CD4-positive, alpha-beta T cell treated with Interleukin-21 for 1 hour (primary cell): ENCODE measurements around the gene CSPG4.
"Not testable (repeated sequence)": the region's sequence is repeated elsewhere in the genome, so short reads cannot be mapped to it uniquely, and the experiment has no call there.

Experiments
- DNase-seq: peaks from one replicate; pipeline ENCODE4 v3.0.0-alpha.2; 2020

Gene CSPG4

GRCh38 chr15:75687486-75688277 lies 25.0 kb downstream of the CSPG4 start:
- no peak for DNase-seq

- DNase-seq = peak; percentile 77
These were observed 26.4 kb downstream of the CSPG4 start for GRCh38 chr15:75686212-75686642.

DNA sequence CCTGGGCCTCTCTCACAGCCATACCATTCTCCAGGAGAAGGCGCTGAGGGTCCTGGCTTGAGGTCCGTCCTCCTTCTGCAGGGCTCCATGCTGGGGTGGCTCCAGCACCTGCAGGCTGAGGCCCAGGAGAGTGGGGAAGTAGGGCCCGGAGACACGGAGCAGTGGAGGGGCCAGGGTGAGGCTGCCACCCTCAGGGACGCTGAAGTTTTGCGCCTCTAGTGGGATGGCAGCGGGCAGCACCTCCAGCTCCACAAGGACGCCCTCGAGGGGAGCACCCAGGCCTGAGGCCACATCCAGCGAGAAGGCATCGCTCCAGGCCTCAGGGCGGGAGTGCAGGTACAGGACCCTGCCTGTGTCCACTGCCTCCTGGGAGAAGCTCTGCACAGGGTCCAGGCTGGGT lies 27.5 kb downstream of the CSPG4 start:
- DNase-seq = no peak

DNA sequence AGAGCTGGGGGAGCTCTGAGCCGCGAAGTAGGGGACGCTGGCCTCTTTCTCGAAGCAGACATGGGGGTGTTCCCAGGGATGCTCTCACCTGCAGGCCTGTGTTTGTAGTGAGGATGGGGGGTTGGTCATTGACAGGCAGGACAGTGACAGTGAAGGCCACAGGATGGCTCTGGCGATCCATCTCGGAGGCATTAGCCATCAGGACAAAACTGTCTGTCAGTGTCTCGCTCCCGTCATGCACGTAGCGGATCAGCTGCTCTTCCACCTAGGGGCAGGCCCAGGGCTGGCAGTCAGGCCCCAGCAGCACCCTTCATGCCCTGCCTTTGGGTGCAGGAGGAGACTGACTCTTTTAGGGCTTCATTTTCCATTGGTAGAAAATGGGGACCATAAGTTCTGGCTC lies 28.0 kb downstream of the CSPG4 start:
- no peak for DNase-seq

DNA sequence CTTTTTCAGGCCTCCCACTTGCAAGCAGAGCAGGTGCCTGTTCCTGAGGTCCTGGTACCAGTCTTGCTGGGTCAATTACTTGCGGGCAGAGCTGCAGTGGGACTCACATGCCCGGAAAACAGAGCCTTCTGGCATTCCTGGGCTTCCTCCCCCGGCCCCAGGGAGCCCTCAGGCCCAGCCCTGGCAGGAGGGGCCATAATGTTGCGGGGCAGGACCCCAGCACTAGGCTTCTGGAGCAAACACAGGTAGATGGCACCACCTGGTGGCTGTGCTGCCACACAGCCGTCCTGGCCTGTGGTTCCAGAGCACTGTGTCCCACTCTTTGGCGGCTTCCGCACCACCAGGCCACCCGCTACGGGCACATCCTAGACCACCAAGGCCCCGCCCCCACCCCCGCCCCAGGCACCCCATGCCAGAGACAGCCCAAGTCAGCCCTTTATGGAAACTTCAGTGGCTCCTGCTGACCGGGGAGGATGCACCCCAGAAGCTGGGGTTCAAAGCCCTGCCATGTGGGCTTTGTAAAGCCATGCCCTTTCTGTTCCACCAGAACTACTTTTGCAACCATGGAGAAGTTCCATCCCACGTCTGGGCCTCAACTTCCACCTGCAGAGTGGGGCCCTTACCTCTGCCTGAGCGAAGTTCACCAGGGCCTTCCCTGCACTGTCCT lies 28.9 kb downstream of the CSPG4 start:
- DNase-seq = peak; percentile 63

- no peak for DNase-seq
These were observed 30.2 kb downstream of the CSPG4 start for GRCh38 chr15:75682181-75683135.

- DNase-seq = no peak
These were observed 32.5 kb downstream of the CSPG4 start for GRCh38 chr15:75680007-75680789.

GRCh38 chr15:75678324-75678690 lies 34.3 kb downstream of the CSPG4 start:
- DNase-seq = not testable (repeated sequence)

GRCh38 chr15:75677465-75678323 lies 35.0 kb downstream of the CSPG4 start:
- DNase-seq = no peak

DNA sequence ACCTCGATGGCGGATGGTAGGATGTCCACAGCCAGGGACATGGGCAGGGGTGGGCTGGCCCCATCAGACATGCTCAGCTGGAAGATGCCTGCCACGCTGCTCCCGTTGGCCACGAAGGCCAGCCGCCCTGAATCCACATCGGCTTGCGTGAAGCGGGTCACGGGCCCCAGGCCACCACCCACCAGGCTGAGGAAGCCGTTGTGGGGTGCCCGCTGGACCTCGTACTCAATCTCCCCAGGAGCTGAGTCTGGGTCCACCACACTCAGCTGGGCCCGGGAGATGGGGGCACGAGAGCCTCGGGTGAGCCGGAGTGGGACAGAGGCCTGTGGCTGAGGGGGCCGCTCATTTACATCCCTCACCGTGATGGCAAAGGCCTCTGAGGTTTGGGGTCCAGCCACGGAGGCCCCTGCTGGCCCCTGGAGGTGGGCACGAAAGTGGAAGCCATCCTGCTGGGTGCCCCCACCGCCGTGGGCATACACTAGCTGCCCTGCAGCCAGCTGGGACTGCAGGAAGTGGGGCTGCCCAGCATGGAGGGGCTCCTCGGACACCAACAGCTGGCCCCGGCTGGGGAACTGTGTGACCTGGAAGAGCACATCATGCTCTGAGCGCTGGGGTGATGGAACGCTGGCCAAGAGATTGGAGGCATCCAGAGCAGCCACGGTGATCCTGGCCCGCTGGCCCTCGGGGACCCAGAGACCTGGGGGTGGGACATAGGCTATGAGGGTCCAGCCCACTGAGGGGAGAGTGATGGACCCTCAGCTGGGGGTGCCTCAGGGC lies 35.8 kb downstream of the CSPG4 start:
- DNase-seq = no peak

DNA sequence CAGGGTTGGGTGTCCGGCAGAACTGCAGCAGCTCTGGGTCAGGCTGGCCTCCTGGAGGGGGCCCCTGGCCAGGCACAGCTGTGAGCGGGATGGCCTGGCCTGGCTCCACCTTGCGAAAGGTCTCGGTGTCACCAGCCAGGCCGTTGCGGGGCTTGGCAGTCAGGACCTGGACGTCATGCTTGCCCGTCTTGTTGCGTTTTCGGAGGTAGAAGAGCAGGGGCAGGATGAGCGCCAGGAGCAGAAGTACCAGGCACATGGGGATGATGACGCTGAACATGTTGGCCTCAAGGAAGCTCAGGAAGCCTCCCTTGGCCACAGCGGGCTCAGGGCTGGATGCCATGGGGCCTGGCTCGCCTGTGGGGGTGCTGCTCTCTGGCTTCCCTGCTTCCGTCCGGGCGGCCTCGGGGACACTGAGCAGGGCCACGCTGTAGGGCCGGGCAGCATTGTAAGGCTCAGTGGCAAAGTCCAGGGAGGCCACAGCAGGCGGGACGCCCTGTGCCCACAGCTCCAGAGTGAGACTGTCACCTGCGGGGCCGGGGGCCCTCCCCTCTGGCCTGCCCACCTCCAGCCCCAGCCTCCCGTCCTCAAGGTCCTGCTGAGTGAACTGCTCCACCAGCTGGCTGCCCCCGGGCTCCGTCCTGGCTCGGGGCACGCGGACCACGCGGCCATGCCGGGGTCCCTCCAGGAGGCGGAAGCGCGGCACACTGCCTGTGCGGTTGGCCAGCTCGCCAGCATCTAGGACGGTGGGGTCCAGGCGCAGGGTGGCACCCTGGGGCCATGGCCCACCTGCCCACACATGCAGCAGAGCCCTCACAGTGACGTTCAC lies 36.9 kb downstream of the CSPG4 start:
- DNase-seq = no peak

DNA sequence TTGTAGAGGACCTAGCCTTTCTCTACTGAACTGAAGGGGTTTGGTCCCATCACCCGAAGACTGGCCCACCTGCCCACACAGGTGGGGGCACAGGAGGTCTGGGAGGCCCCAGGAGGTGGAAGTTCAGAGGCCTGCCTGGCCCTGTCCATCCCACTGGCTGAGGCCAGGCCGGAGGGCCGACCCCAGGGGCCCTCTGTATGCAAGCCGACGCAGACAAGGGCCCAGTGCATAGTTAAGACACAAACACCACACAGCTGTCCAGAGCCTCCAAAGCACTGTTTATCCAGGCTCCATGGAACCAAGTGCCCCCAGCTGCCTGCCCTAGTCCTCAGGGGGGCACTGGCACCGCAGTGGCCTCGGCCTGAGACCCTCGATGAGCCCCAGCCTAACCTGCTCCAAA lies 38.3 kb downstream of the CSPG4 start:
- no peak for DNase-seq

- no peak for DNase-seq
These were observed 39.0 kb downstream of the CSPG4 start for GRCh38 chr15:75673426-75674235.

DNA sequence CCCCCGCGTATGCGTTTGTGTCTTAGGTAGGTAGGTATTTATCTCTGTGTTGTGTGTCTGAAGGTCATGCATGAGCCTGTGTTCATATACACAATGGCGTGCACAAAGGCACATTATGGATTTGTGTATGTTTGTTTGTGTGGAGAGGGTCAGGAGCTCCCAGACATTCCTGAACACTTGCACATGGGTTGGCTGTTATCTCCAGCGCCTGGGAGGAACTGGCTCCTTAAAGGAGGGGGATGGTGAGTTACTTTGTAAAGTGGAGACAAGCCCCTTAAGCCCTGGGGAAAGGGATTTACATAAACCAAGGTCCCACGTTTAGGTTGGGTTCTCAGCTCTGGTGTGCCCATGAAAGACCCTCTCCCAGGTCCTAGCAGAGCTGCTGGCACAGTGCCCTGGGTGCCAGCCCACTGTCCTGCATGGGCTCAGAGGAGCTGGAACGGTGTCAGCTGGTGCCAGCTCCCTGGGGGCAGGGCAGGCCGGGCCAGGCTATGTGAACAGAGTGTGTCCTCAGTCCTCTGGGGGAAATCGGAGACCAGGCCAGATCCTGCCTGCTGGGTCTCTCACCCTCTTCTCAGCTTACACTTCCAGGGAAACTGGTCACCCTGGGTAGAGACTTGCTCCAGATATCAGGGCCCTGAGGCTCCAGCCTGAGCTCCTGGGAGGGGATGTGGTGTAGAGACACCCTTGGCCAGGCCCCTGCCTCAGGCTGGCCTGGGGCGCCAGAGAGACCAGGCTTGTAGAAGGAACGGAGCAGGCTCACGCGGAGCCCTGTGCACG lies 39.8 kb downstream of the CSPG4 start:
- DNase-seq = no peak

DNA sequence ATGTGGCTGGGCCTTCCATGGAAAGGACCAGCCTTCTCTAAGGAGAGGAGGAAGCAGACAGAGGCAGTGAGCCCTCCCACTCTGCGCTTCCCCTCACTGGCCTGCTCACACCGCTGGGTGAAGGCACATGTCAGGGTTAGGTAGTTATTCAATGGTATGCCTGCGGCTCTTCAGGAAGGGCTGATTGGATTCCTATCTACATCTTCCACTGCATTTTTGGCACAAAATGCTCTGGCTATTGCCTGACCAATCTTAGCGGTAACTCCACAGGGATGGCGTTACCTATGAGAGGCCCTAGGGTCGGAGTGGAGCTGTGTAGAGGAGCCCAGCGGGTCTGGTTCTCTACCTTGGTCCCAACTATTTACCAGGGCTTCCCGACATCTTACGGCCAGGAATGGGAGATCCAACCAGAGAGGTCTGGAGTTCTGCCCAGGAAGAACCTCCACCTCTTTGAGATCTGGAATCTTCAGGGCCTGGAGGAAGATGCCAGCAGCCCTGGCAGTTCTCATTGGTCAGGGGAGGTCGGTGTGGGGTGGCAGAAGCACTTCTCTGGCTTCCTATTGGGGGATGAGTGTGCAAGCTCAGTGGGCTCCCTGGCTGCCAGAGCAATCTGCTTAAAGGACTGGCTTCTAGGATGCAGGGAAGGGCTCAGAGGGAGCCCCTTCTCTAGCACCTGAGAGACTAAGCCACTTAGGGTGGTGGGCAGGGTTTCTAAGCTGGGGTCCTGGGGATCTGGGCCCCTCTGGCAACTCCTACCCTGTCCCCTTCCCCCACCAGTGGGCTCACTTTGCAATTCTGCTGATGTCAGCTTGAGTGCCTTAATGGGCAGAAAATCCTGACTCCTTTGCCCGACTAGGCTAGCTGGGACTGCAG lies 40.7 kb downstream of the CSPG4 start:
- DNase-seq = no peak

- DNase-seq = no peak
These were observed 42.8 kb downstream of the CSPG4 start for GRCh38 chr15:75669879-75670212.

GRCh38 chr15:75669191-75669878 lies 43.3 kb downstream of the CSPG4 start:
- no peak for DNase-seq
